Fibroblast of pulmonary artery (primary cell): ENCODE data around the gene STAT6.

ENCODE experiments used
- DNase-seq: peaks from one replicate; pipeline ENCODE4 v3.0.0-alpha.2; 2010; ENCODE audit warnings: low read depth
- H3K4me3 ChIP-seq: replicated peaks from 2 replicates; pipeline ENCODE4 v1.5.1; 2011; ENCODE audit warnings: low read depth, mild to moderate bottlenecking, control low read depth, low read length, moderate library complexity
- CTCF ChIP-seq: IDR thresholded peaks from 2 replicates; pipeline ENCODE4 v1.5.1; 2011; ENCODE audit warnings: mild to moderate bottlenecking, control low read depth, low read length, inconsistent platforms; ENCODE audit errors: missing control alignments

Gene STAT6

DNA sequence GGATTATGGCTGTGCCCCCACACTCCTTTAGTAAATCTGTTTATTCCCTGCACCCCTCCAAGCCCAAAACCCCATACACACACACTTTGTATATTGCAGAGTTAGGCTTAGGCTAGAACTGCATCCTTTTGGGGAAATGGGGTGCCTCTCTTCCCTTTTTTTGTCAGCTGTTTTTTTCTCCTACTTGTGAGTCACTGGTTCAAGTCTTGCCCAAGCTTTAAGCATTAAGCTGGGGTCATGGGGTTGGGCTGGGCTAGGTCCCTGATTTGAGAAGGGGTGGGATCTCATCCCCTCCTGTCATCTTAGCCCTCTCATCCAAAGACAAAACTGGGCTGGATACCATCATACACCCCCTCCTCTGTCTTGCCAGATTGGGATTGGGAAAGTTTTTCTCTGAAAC lies 18.7 kb upstream of the STAT6 start:
- TF ChIP-seq CTCF = no peak
- H3K4me3 ChIP-seq = peak overlapping the region; percentile 89
- peak; percentile 45 for DNase-seq

DNA sequence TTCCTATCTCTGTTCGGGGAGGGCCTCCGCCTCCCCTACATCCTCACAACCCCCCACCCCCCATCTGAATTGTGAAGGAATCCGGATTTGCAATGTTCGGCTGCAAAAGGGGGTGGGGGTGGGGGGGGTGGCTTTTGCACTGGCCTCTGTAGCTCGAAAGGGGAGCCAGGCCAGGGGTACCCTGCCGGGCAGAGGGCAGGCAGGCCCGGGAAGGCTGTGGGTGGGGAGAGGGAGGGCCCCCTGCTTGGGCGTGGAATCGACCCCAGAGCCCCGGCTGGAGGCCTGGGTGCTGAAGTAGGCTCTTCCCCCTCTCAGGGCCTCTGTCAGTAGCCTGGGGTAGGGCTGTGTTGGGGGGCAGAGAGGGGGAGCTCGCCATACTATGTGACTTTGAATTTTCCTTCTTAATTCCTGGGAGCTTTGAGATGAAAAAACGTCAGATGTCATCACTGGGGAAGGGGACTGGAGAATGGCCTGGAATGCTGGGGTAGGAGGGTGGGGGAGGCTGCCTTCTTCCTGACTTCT lies 18.2 kb upstream of the STAT6 start:
- DNase-seq = no peak
- peak overlapping the region; percentile 89 for H3K4me3 ChIP-seq
- no peak for TF ChIP-seq CTCF

- peak overlapping the region; percentile 89 for H3K4me3 ChIP-seq
- DNase-seq = no peak
- no peak for TF ChIP-seq CTCF
Measured at GRCh38 chr12:57128519-57129247, 17.5 kb upstream of the STAT6 start.

DNA sequence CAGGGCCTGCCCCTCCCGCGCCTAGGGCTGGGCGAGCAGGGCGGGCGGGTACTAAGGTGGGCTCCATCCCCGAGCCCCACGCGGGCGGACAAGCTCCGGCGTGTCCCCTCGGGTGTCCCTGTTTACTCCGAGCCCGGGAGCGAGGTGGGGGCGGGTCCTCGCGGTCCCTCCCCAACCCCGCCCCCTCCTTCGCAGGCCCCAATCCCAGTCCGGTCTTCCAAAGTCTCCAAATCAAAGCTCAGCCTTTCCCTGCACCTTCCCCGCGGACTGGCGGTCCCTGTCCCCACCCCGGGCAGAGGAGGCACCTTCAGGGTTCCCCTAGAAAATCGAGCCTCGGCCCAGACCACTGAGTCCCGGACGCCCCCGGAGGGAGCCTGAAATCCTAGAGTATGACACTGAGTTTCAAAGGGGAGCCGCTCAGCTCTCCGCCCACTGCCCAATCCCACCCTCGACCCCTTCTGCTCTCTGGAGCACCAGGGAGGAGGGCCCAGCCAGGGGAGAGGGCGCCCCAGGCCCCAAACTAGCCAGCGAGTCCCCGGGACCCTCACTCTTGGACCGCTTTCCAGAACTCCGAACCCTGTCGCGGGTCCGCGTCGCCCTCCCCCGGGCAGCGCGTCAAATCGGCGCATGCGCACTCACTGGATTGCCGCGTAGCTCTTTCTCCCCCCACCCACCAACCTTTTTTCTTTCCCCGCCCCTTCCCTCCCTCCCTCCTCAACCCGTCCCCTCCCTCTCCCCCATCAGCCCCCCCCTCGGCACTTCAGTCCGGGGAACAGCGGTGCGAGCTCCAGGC lies 16.8 kb upstream of the STAT6 start, which contains the start of gene LRP1:
TSS of gene LRP1 (plus strand) at position 758 of the 793 bp plus-strand sequence. CDS start 482 bp downstream, outside the sequence.
- peak; percentile 85 for DNase-seq
- H3K4me3 ChIP-seq = peak within 1 kb of the TSS; percentile 89
- TF ChIP-seq CTCF = no peak

DNA sequence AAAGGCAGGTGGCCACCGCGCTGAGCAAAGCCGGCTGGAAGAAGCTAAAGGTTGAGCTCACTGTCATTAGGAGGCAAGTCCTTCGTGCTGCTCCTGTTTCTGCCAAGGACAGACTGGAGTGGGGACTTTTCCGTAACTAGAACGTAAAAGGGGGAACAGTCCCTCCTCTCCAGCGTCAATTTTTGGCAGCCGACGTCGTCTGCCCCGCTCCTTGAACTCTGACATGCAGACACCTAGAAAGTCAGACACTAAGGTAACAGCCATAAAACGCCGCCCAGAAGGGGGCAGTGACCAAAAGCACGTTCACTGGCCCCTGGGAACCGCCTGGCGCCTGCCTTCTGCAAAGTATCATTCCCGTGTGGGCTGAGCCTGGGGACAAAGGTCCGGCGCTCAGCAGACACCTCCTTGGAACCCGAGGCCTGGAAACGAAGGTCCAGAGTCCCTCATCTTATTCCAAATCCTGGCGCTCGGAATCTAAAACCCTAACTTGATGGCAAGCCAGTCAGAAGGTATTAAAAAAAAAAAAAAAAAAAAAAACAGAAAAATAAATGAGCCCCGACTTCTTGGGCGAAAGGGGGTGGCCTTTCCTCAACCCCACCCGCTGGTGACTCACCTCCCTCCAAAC lies 16.1 kb upstream of the STAT6 start:
- no peak for DNase-seq
- TF ChIP-seq CTCF = peak; percentile 18
- H3K4me3 ChIP-seq = peak overlapping the region; percentile 89

DNA sequence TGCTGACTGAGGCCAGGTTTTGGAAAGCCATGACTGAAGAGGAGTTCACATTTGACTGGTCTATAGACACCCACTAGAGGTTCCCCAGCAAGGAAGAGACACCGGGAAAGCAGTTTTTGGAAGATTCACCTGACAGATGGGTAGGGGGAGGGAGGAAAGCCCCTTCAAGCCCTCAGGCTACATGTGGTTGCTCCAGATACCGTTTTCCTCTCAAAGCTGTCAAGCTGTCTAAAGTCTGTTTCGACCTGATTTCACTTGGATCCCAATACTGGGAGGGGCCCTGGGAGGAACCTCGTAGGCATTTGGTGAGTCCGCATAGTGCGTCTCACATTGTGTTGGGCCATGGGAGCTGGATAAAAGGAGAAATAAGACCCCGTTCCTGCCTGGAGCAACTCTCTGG lies 15.4 kb upstream of the STAT6 start:
- TF ChIP-seq CTCF = no peak
- no peak for DNase-seq

More for the DNA sequence above, 15.4 kb upstream of the STAT6 start:
- H3K4me3 ChIP-seq = no peak overlapping the region
